H9 (cell line): Measurements from ENCODE around the gene APLP2. TPM values are rescaled to one million over a fixed set of nuclear protein-coding genes. Genes with fewer than 3 reads are reported as not detected.

Source experiments
- DNase-seq: peaks from one replicate; pipeline ENCODE4 v3.0.0-alpha.2; 2017
- H2AFZ ChIP-seq: one replicate; pipeline ENCODE4 v1.6.1; 2013; ENCODE audit warnings: mild to moderate bottlenecking, low read length, control low read depth, moderate library complexity
- H2AK5ac ChIP-seq: 2 replicates; pipeline ENCODE4 v1.6.1; 2013; ENCODE audit warnings: low read length, control low read depth, mixed read lengths; ENCODE audit not compliant: insufficient read length
- H2BK120ac ChIP-seq: one replicate; pipeline ENCODE4 v1.6.1; 2013; ENCODE audit warnings: low read depth, mild to moderate bottlenecking, low read length, control low read depth, inconsistent platforms; ENCODE audit not compliant: poor library complexity, severe bottlenecking
- H2BK12ac ChIP-seq: 2 replicates; pipeline ENCODE4 v1.6.1; 2013; ENCODE audit warnings: low read length, control low read depth, mixed read lengths, low read depth; ENCODE audit not compliant: insufficient read length
- H2BK15ac ChIP-seq: 2 replicates; pipeline ENCODE4 v1.6.1; 2013; ENCODE audit warnings: low read depth, low read length, control low read depth
- H2BK20ac ChIP-seq: one replicate; pipeline ENCODE4 v1.6.1; 2013; ENCODE audit warnings: low read depth, mild to moderate bottlenecking, low read length, control low read depth, inconsistent platforms; ENCODE audit not compliant: poor library complexity, severe bottlenecking
- H2BK5ac ChIP-seq: 2 replicates; pipeline ENCODE4 v1.6.1; 2013; ENCODE audit warnings: low read length, control low read depth, mixed read lengths; ENCODE audit not compliant: insufficient read length
- H3K14ac ChIP-seq: 2 replicates; pipeline ENCODE4 v1.6.1; 2013; ENCODE audit warnings: low read length, control low read depth; ENCODE audit not compliant: insufficient read depth
- H3K18ac ChIP-seq: 2 replicates; pipeline ENCODE4 v1.6.1; 2013; ENCODE audit warnings: low read depth, mild to moderate bottlenecking, mixed read lengths, low read length, control low read depth; ENCODE audit not compliant: insufficient read length
- H3K23ac ChIP-seq: 2 replicates; pipeline ENCODE4 v1.6.1; 2013; ENCODE audit warnings: low read length, control low read depth, mixed read lengths, low read depth; ENCODE audit not compliant: insufficient read length
- H3K23me2 ChIP-seq: 2 replicates; pipeline ENCODE4 v1.6.1; 2013; ENCODE audit warnings: low read depth, mild to moderate bottlenecking, mixed read lengths, low read length, control low read depth; ENCODE audit not compliant: insufficient read length, poor library complexity, severe bottlenecking
- H3K27ac ChIP-seq: 2 replicates; pipeline ENCODE4 v1.5.1; 2013; ENCODE audit warnings: low read length, control low read depth, mixed read lengths, low read depth; ENCODE audit not compliant: insufficient read length
- H3K27me3 ChIP-seq: 2 replicates; pipeline ENCODE4 v1.6.1; 2013; ENCODE audit warnings: low read length, control low read depth, inconsistent platforms; ENCODE audit not compliant: insufficient read depth
- H3K4ac ChIP-seq: 2 replicates; pipeline ENCODE4 v1.6.1; 2013; ENCODE audit warnings: low read depth, mild to moderate bottlenecking, control low read depth, inconsistent platforms, low read length, moderate library complexity
- H3K4me1 ChIP-seq: 2 replicates; pipeline ENCODE4 v1.6.1; 2013; ENCODE audit warnings: low read length, control low read depth, inconsistent platforms; ENCODE audit not compliant: insufficient read depth
- H3K4me2 ChIP-seq: 2 replicates; pipeline ENCODE4 v1.6.1; 2013; ENCODE audit warnings: low read length, control low read depth, mixed read lengths; ENCODE audit not compliant: insufficient read length, insufficient read depth
- H3K56ac ChIP-seq: 2 replicates; pipeline ENCODE4 v1.6.1; 2013; ENCODE audit warnings: low read depth, mild to moderate bottlenecking, mixed read lengths, low read length, control low read depth; ENCODE audit not compliant: insufficient read length
- H3K79me1 ChIP-seq: 2 replicates; pipeline ENCODE4 v1.6.1; 2013; ENCODE audit warnings: low read depth, mild to moderate bottlenecking, moderate library complexity, low read length, control low read depth, inconsistent platforms; ENCODE audit not compliant: insufficient read depth, poor library complexity, severe bottlenecking
- H3K79me2 ChIP-seq: 2 replicates; pipeline ENCODE4 v1.6.1; 2013; ENCODE audit warnings: low read length, control low read depth, inconsistent platforms; ENCODE audit not compliant: insufficient read depth
- H3K9ac ChIP-seq: 2 replicates; pipeline ENCODE4 v1.6.1; 2013; ENCODE audit warnings: low read length, control low read depth, mixed read lengths; ENCODE audit not compliant: insufficient read length; ENCODE audit errors: extremely low read depth
- H3K9me3 ChIP-seq: one replicate; pipeline ENCODE4 v1.6.1; 2013; ENCODE audit warnings: low read depth, low read length, inconsistent platforms; ENCODE audit not compliant: control insufficient read depth
- H3T11ph ChIP-seq: one replicate; pipeline ENCODE4 v1.6.1; 2013; ENCODE audit warnings: mild to moderate bottlenecking, low read length, control low read depth, inconsistent platforms
- H4K20me1 ChIP-seq: one replicate; pipeline ENCODE4 v1.6.1; 2013; ENCODE audit not compliant: control insufficient read depth, insufficient read length, insufficient read depth
- H4K5ac ChIP-seq: 2 replicates; pipeline ENCODE4 v1.6.1; 2013; ENCODE audit warnings: low read depth, mild to moderate bottlenecking, mixed read lengths, low read length, control low read depth; ENCODE audit not compliant: insufficient read length
- H4K8ac ChIP-seq: replicated peaks from 2 replicates; pipeline ENCODE4 v1.6.1; 2013; ENCODE audit warnings: low read length, control low read depth, mixed read lengths, low read depth; ENCODE audit not compliant: insufficient read length
- H4K91ac ChIP-seq: 2 replicates; pipeline ENCODE4 v1.6.1; 2013; ENCODE audit warnings: low read depth, mild to moderate bottlenecking, moderate library complexity, mixed read lengths, low read length, control low read depth; ENCODE audit not compliant: insufficient read length
- H3K27ac Mint-ChIP-seq, 3 experiments: 2 replicates in 2 of 3; 3 replicates in 1 of 3; pipeline ENCODE4 v1.8.0; 2020 to 2021; ENCODE audit warnings: mixed read lengths in 3 of 3, mild to moderate bottlenecking in 1 of 3, moderate library complexity in 1 of 3
- H3K27me3 Mint-ChIP-seq: 2 replicates; pipeline ENCODE4 v1.8.0; 2021; ENCODE audit warnings: low read depth, mild to moderate bottlenecking, moderate library complexity, mixed read lengths
- H3K36me3 Mint-ChIP-seq, 3 experiments: 2 replicates in 2 of 3; 3 replicates in 1 of 3; pipeline ENCODE4 v1.8.0; 2020 to 2021; ENCODE audit warnings: low read depth in 3 of 3, mixed read lengths in 3 of 3; ENCODE audit not compliant: insufficient read depth in 1 of 3
- H3K4me1 Mint-ChIP-seq, 2 experiments: 2 replicates each; pipeline ENCODE4 v1.8.0; 2020; ENCODE audit warnings: mixed read lengths in 2 of 2
- H3K4me3 Mint-ChIP-seq, 2 experiments: 2 replicates in 1 of 2; 3 replicates in 1 of 2; pipeline ENCODE4 v1.8.0; 2020 to 2021; ENCODE audit warnings: mild to moderate bottlenecking in 2 of 2, mixed read lengths in 2 of 2, moderate library complexity in 1 of 2
- H3K9me3 Mint-ChIP-seq, 2 experiments: 2 replicates in 1 of 2; 3 replicates in 1 of 2; pipeline ENCODE4 v1.8.0; 2020; ENCODE audit warnings: mild to moderate bottlenecking in 2 of 2, mixed read lengths in 2 of 2, moderate library complexity in 1 of 2
- CTCF ChIP-seq: fragments of 200-600 bp; sonication (generic); conservative IDR thresholded peaks from 3 replicates; pipeline ENCODE4 v1.8.0; 2021; ENCODE audit warnings: antibody characterized with exemption, mild to moderate bottlenecking
- WGBS: extraction: QIAGEN DNeasy Blood & Tissue Kit; methylation state at CpG from one replicate; pipeline ENCODE4 v1.1.7; 2013; ENCODE audit warnings: missing lambda C conversion rate, low lambda C conversion rate, mixed read lengths; ENCODE audit not compliant: insufficient read length; ENCODE audit errors: extremely low coverage; 5-methylcytosine and 5-hydroxymethylcytosine counted together
- total RNA-seq: library from RNA; stranded (reverse); gene quantifications from 2 replicates; pipeline ENCODE4 v1.2.1, GENCODE V29; 2021

The APLP2 gene
- total RNA-seq, 1 experiment from 2014 or later, result 328 TPM

GRCh38 chr11:130037058-130037457 lies 32.6 kb upstream of the APLP2 start:
- no peak overlapping the region for H3K27ac Mint-ChIP-seq

More at GRCh38 chr11:130037058-130037457, 32.6 kb upstream of the APLP2 start:
- Histone ChIP-seq H3K18ac (no peak overlapping the region), H3K23ac (no peak overlapping the region), H3K14ac (no peak overlapping the region), H3K27me3 (no peaks in the 10 kb centered on the region), H2AFZ (no peak overlapping the region), H3K27ac (no peak overlapping the region), H2BK20ac (no peak overlapping the region), H3K4me1 (no peaks in the 10 kb centered on the region; the same call in 1 of the 2 replicates), H2BK5ac (no peak overlapping the region), H3K79me2 (no peaks in the 10 kb centered on the region), H3K9me3 (no peaks in the 10 kb centered on the region), H2BK15ac (no peak overlapping the region), H2AK5ac (no peak overlapping the region), H2BK120ac (no peak overlapping the region), H4K20me1 (no peaks in the 10 kb centered on the region), H4K8ac (no peak overlapping the region), H2BK12ac (no peak overlapping the region), H4K5ac (no peak overlapping the region), H3T11ph (no peak overlapping the region), H3K79me1 (no peaks in the 10 kb centered on the region), H3K4me2 (no peak overlapping the region), H3K4ac (no peak overlapping the region), H3K56ac (no peak overlapping the region), H3K9ac (no peak overlapping the region), H3K23me2 (no peaks in the 10 kb centered on the region), H4K91ac (no peak overlapping the region)
- no peak for TF ChIP-seq CTCF
- Mint-ChIP-seq H3K36me3 (no peaks in the 10 kb centered on the region), H3K4me3 (no peak overlapping the region), H3K4me1 (peaks cover 14 to 16% of the 10 kb centered on the region in 2 experiments), H3K9me3 (no peaks in the 10 kb centered on the region), H3K27me3 (no peaks in the 10 kb centered on the region)
- no CpG with 5 or more reads among the region's 3 CpGs for WGBS
- no peak for DNase-seq
